HCT116 (cell line): ENCODE data around the gene PLEKHO2.

Source experiments
- CTCF ChIP-seq, 3 experiments: fragments of 200-600 bp in 1 of 3; sonication (generic) in 1 of 3; IDR thresholded peaks in 2 of 3; conservative IDR thresholded peaks in 1 of 3; 2 replicates each; pipeline ENCODE4 v1.5.1; 2012 to 2017; ENCODE audit warnings: low read depth in 2 of 3, low read length in 2 of 3, antibody characterized with exemption in 1 of 3, borderline replicate concordance in 1 of 3, control low read depth in 1 of 3, mild to moderate bottlenecking in 1 of 3, mixed read lengths in 1 of 3, mixed run types in 1 of 3, moderate library complexity in 1 of 3; ENCODE audit not compliant: insufficient read depth in 1 of 3
- EZH2 ChIP-seq: fragments of 200-600 bp; sonication (generic); IDR thresholded peaks from 2 replicates; pipeline ENCODE4 v1.6.1; 2017; ENCODE audit warnings: antibody characterized with exemption, mixed run types
- POLR2A ChIP-seq: IDR thresholded peaks from 2 replicates; pipeline ENCODE4 v1.7.0; 2011; ENCODE audit warnings: borderline replicate concordance; ENCODE audit not compliant: insufficient read depth, insufficient read length; ENCODE audit errors: extremely low read depth
- TF ChIP-seq, protein P1 (sequence below): IDR thresholded peaks from 2 replicates; pipeline ENCODE4 v1.6.1; 2012

DNA sequence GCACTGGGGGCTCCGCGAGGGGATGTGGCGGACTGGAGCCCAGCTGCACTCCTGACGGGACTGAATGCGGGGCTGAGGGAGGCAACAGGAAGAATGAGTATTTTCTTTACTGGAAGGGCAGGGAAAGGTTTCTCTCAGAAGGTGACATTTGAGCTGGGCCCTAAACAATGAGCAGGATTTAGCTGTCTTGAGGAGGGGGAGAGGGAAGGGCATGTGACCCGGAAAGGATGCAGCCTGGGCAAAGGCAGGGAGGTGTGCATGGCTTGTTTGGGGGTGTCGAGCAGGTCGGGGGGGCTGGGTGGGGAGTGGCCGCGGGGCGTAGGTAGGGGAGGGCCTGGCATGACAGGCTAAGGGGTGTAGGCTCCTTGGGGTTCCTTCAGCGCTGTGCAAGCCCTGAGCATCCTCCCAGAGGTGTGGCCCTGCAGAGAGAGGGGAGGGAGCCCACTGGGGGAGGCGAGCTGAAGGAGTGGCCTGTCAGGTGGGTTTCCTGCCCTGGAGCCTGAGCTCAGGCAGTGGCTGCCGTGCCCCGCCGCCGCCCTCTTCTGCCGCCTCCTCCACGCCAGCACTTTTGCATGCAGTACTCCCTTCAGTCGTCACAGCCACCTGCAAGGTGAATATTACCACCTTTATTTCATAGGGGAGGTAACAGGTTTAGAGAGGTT is 52.8 kb downstream of the PLEKHO2 start:
- TF ChIP-seq EZH2 (no peak), CTCF (IDR thresholded peaks at IDR 0.05 in 2 of 3, conservative IDR thresholded peaks at IDR 0.05 in 1 of 3; ENCODE audit: borderline replicate concordance in 1 of 3, insufficient read depth in 1 of 3, low read depth in 2 of 3, low read length in 2 of 3) (no peak), POLR2A (no peak)
- TF ChIP-seq, protein P1, sequence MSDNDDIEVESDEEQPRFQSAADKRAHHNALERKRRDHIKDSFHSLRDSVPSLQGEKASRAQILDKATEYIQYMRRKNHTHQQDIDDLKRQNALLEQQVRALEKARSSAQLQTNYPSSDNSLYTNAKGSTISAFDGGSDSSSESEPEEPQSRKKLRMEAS: no peak
